Stomach (tissue), 9 donors: ENCODE results near the gene CGREF1. TPM values are rescaled to one million over a fixed set of nuclear protein-coding genes. Genes with fewer than 3 reads are reported as not detected.

Source experiments
- DNase-seq, 2 donors: peaks; one replicate each; pipeline versions ENCODE4 v3.0.0 to v3.0.0-alpha.2; 2013 to 2019
- H3K27ac ChIP-seq, 5 donors: fragments of 200-600 bp in 4 of 5; sonication (generic) in 4 of 5; one replicate each; pipeline ENCODE4 v1.5.1; 2013 to 2019; ENCODE audit warnings: mild to moderate bottlenecking in 1 of 5, moderate library complexity in 1 of 5
- H3K27me3 ChIP-seq, 3 donors: fragments of 200-600 bp; sonication (generic); one replicate each; pipeline ENCODE4 v1.5.1; 2017 to 2019; ENCODE audit warnings: mixed run types in 1 of 3
- H3K36me3 ChIP-seq, 4 donors: fragments of 200-600 bp; sonication (generic); 1 replicate in 3 of 4; 2 replicates in 1 of 4; pipeline ENCODE4 v1.5.1; 2016 to 2019
- H3K4me1 ChIP-seq, 4 donors: fragments of 200-600 bp; sonication (generic); one replicate each; pipeline ENCODE4 v1.5.1; 2016 to 2019
- H3K4me3 ChIP-seq, 4 donors: fragments of 200-600 bp; sonication (generic) in 3 of 4; one replicate each; pipeline ENCODE4 v1.5.1; 2016 to 2019; ENCODE audit warnings: mild to moderate bottlenecking in 1 of 4
- H3K9me3 ChIP-seq, 4 donors: fragments of 200-600 bp; sonication (generic); one replicate each; pipeline ENCODE4 v1.5.1; 2016 to 2019
- CTCF ChIP-seq, 7 experiments: fragments of 450-650 bp in 4 of 7; fragments of 200-600 bp in 3 of 7; sonication (generic) in 3 of 7; IDR thresholded peaks; one replicate each; pipeline ENCODE4 v1.5.1; 2016 to 2019; ENCODE audit warnings: antibody characterized with exemption in 7 of 7, control low read depth in 2 of 7, mild to moderate bottlenecking in 1 of 7
- EP300 ChIP-seq: sonication (generic); formaldehyde crosslinking; IDR thresholded peaks from one replicate; pipeline ENCODE4 v1.6.1; 2017; ENCODE audit warnings: antibody characterized with exemption
- POLR2A ChIP-seq, 4 donors: fragments of 450-650 bp; IDR thresholded peaks; one replicate each; pipeline ENCODE4 v1.6.1; 2016; ENCODE audit warnings: antibody characterized with exemption in 4 of 4, control low read depth in 2 of 4, mild to moderate bottlenecking in 1 of 4, moderate library complexity in 1 of 4
- POLR2AphosphoS5 ChIP-seq, 3 donors: sonication (generic); formaldehyde crosslinking; IDR thresholded peaks; one replicate each; pipeline ENCODE4 v1.6.1; 2016; ENCODE audit warnings: antibody characterized with exemption in 3 of 3
- WGBS, 5 donors: extraction: QIAGEN DNeasy Blood & Tissue Kit in 3 of 5; methylation state at CpG; one replicate each; pipeline versions ENCODE4 v1.1.5 to v1.1.7; 2013 to 2018; 5-methylcytosine and 5-hydroxymethylcytosine counted together
- intact Hi-C: fragments of 100-400 bp; cut with DNase I; formaldehyde crosslinking; loops from one replicate; pipeline ENCODE4 v1.15.1; 2023; ENCODE audit warnings: low total_unique reads
- polyA plus RNA-seq, 3 donors: library from polyadenylated mRNA; stranded (reverse); fragments of 200-250 nt; gene quantifications; one replicate each; pipeline ENCODE4 v1.2.3, GENCODE V29; 2013
- total RNA-seq, 5 donors: library from RNA; depleted of rRNA; stranded (reverse); fragments of >200 nt; gene quantifications; one replicate each; pipeline versions ENCODE4 v1.1.0 to v1.2.3, GENCODE V29; 2014 to 2016
- donor health status: healthy with polysubstance abuse.
- donor health status: Bipolar disorder and iron deficiency.
- donor health status: healthy.

The CGREF1 gene
- total and polyA plus RNA-seq, 8 donors = 1.4 to 4.1 (median 2.5) TPM; not detected in 2

- peaks cover 0 to under 1% (median 0%) of the 10 kb centered on the region in 3 donors for H3K27me3 ChIP-seq
- H3K4me3 ChIP-seq = no peak overlapping the region
- WGBS, 5 donors = 89 to 92% (median 91%) methylated on average over 9 to 19 of the region's 19 CpGs
- DNase-seq = no peak
- TF ChIP-seq POLR2A (IDR thresholded peaks at IDR 0.05) = no peak
- TF ChIP-seq EP300 = no peak
- no peak for TF ChIP-seq CTCF (IDR thresholded peaks at IDR 0.05)
- TF ChIP-seq POLR2AphosphoS5 (IDR thresholded peaks at IDR 0.05) = no peak
- intact Hi-C loops = no loop called here
- H3K9me3 ChIP-seq = no peaks in the 10 kb centered on the region
- H3K27ac ChIP-seq = no peak overlapping the region
- peaks cover 0 to 15% (median 12%) of the 10 kb centered on the region in 4 donors for H3K4me1 ChIP-seq
- H3K36me3 ChIP-seq = peaks cover 0 to 20% (median 0%) of the 10 kb centered on the region in 4 donors
These were observed 19.5 kb downstream of the CGREF1 start for GRCh38 chr2:27099334-27099955.

DNA sequence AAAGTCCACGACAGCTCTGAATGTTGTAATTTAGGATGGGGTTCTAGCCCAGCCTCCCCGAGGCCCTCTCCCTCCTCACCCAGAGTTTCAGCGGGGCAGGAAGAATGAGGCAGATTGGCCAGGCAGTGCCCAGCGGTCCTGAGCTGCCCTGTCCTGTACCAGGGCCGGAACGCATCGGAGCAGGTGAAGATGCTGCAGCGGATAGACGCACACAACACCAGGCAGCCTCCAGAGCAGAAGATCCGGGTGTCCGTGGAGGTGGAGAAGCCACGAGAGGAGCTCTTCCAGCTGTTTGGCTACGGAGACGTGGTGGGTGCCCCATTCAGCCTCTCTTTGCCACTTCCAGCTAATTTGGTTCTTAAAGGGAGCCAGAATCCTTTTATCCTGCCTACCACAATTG is 21.6 kb downstream of the CGREF1 start:
- no peak for DNase-seq

DNA sequence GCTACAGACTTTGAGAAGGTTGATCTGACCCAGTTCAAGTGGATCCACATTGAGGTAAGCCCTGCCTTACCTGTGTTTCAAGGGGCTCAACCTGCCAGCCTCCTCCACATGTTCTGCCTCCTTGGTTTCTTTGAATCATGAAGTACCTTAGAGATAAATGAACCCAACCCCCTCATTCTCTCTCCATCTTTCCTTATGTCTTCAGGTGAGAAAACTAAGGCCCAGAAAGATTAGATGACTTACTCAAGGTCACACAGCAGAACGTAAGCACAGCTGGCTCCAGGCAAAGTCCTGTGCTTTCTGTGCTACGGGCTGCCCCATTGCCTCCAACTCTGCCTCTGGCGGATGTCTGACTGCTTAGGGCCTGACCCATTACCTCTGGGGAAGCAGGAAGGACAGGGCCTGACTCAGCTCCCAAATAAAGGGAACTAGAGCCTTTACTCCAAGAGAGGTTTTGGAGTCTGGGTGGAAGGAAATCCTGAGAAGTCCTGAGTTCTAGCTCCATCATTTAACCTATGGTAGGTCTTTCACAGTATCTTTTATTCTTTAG is 22.1 kb downstream of the CGREF1 start:
- peak overlapping the region in 1 of 5 donors; percentile 3 for H3K27ac ChIP-seq
- intact Hi-C loops = no loop called here
- H3K36me3 ChIP-seq = peaks cover 0 to 32% (median 0%) of the 10 kb centered on the region in 4 donors
- TF ChIP-seq POLR2A (IDR thresholded peaks at IDR 0.05) = no peak
- no peak for TF ChIP-seq CTCF (IDR thresholded peaks at IDR 0.05)
- no peak for TF ChIP-seq EP300
- no peak for TF ChIP-seq POLR2AphosphoS5 (IDR thresholded peaks at IDR 0.05)
- no peaks in the 10 kb centered on the region for H3K27me3 ChIP-seq
- H3K9me3 ChIP-seq = no peaks in the 10 kb centered on the region
- peaks cover 0 to 25% (median 16%) of the 10 kb centered on the region in 4 donors for H3K4me1 ChIP-seq
- H3K4me3 ChIP-seq = no peak overlapping the region
- 67 to 75% (median 74%) methylated on average over 3 of the region's 3 CpGs for WGBS, 5 donors
- DNase-seq = no peak

More for the DNA sequence above, 21.6 kb downstream of the CGREF1 start:
- H3K36me3 ChIP-seq = peaks cover 0 to 27% (median 0%) of the 10 kb centered on the region in 4 donors
- H3K4me1 ChIP-seq = peaks cover 0 to 21% (median 16%) of the 10 kb centered on the region in 4 donors
- H3K4me3 ChIP-seq = no peak overlapping the region
- no peak for TF ChIP-seq POLR2A (IDR thresholded peaks at IDR 0.05)
- TF ChIP-seq EP300 = no peak
- no peak for TF ChIP-seq CTCF (IDR thresholded peaks at IDR 0.05)
- no peak for TF ChIP-seq POLR2AphosphoS5 (IDR thresholded peaks at IDR 0.05)
- intact Hi-C loops = no loop called here
- no peak overlapping the region for H3K27ac ChIP-seq
- H3K27me3 ChIP-seq = no peaks in the 10 kb centered on the region
- H3K9me3 ChIP-seq = no peaks in the 10 kb centered on the region
- WGBS, 5 donors = 86 to 93% (median 91%) methylated on average over 13 to 14 of the region's 14 CpGs

GRCh38 chr2:27095745-27096651 is 22.9 kb downstream of the CGREF1 start:
- Histone ChIP-seq H3K36me3 (peaks cover 0 to 33% (median 0%) of the 10 kb centered on the region in 4 donors), H3K4me1 (peaks cover 0 to 25% (median 16%) of the 10 kb centered on the region in 4 donors), H3K27me3 (no peaks in the 10 kb centered on the region), H3K27ac (peak overlapping the region in 1 of 5 donors; percentile 3), H3K9me3 (no peaks in the 10 kb centered on the region), H3K4me3 (peak overlapping the region; percentile 28 to 51 (median 38))
- 22 to 37% (median 30%) methylated on average over 11 to 18 of the region's 18 CpGs for WGBS, 5 donors
- TF ChIP-seq POLR2AphosphoS5 (IDR thresholded peaks at IDR 0.05) (peak in 2 of 3 donors; percentile 29 to 55), EP300 (no peak), POLR2A (IDR thresholded peaks at IDR 0.05) (no peak)
- DNase-seq = peak; percentile 64 to 89
- intact Hi-C loops = no loop called here
